ENCODE results near the gene IPO4.
A peak's percentile ranks its signal among the peaks of the same experiment; 100 is the strongest.

The IPO4 gene

GRCh38 chr14:24188251-24189058 lies at the start of gene IPO4 (continued):
- TF ChIP-seq ZNF449 (tag by site-specific recombination; IDR thresholded peaks at IDR 0.05) (no peak; the same call in 1 of the 2 replicates), ZBTB21 (tag by site-specific recombination; IDR thresholded peaks at IDR 0.05) (peak; percentile 49; the same call in 1 of the 2 replicates), ZNF513 (tag by site-specific recombination; IDR thresholded peaks at IDR 0.05) (peak; percentile 63), ZBTB7A (tag by site-specific recombination; IDR thresholded peaks at IDR 0.05; ENCODE audit: low read depth) (0 out of 2 replicates have a peak, but pooled peaks have one; percentile 17), ZNF664 (tag by site-specific recombination; IDR thresholded peaks at IDR 0.05) (peak; percentile 88), ZNF274 (IDR thresholded peaks at IDR 0.05; ENCODE audit: low read length) (no peak), ZNF274 (tag by site-specific recombination; IDR thresholded peaks at IDR 0.05; ENCODE audit: borderline replicate concordance) (no peak), IKZF3 (tag by site-specific recombination; IDR thresholded peaks at IDR 0.05) (0 out of 2 replicates have a peak, but pooled peaks have one; percentile 33), ZNF148 (tag by site-specific recombination; IDR thresholded peaks at IDR 0.05; ENCODE audit: borderline replicate concordance) (peak; percentile 92; the same call in 1 of the 2 replicates), TRIM28 (IDR thresholded peaks at IDR 0.05; ENCODE audit: borderline replicate concordance, low read length) (peak; percentile 77; the same call in 1 of the 2 replicates), ZBTB8A (tag by site-specific recombination; IDR thresholded peaks at IDR 0.05) (peak; percentile 72), ZNF624 (tag by site-specific recombination; IDR thresholded peaks at IDR 0.05) (no peak), ZNF580 (tag by site-specific recombination; IDR thresholded peaks at IDR 0.05) (no peak; the same call in none of the 2 replicates), ZNF843 (tag by site-specific recombination; IDR thresholded peaks at IDR 0.05) (peak; percentile 70), KLF10 (tag by site-specific recombination; IDR thresholded peaks at IDR 0.05) (peak; percentile 92), ZNF837 (tag by site-specific recombination; IDR thresholded peaks at IDR 0.05) (no peak; the same call in 1 of the 2 replicates), ZNF530 (tag by site-specific recombination; IDR thresholded peaks at IDR 0.05; ENCODE audit: low read depth) (no peak), ZNF747 (tag by site-specific recombination; IDR thresholded peaks at IDR 0.05) (no peak), ZNF362 (tag by site-specific recombination; IDR thresholded peaks at IDR 0.05) (no peak), OVOL3 (tag by site-specific recombination; IDR thresholded peaks at IDR 0.05) (peak; percentile 73; the same call in 1 of the 2 replicates), RBAK (tag by site-specific recombination; IDR thresholded peaks at IDR 0.05) (no peak), ZBTB49 (tag by site-specific recombination; IDR thresholded peaks at IDR 0.05; ENCODE audit: low read depth) (no peak), ZNF521 (tag by site-specific recombination; IDR thresholded peaks at IDR 0.05) (no peak), ZNF398 (tag by site-specific recombination; IDR thresholded peaks at IDR 0.05) (no peak)
